Activated T-helper 1 cell treated with anti-CD3 and anti-CD28 coated beads, Interleukin-12 subunit alpha, Interleukin-12 subunit beta, Interleukin-2, Interleukin-4 antibody, amounts not matched to agents 30 ng/mL and 10 ng/mL and 1 ng/mL, durations not matched to agents 14 hours and 24 hours and 36 hours (primary cell): ENCODE measurements around the gene HSPA5. TPM values are rescaled to one million over a fixed set of nuclear protein-coding genes. Genes with fewer than 3 reads are reported as not detected.
A peak's percentile ranks its signal among the peaks of the same experiment; 100 is the strongest.
"Not testable (repeated sequence)": the region's sequence is repeated elsewhere in the genome, so short reads cannot be mapped to it uniquely, and the experiment has no call there.

Source experiments
- DNase-seq: peaks from one replicate; pipeline ENCODE4 v3.0.0; 2021; ENCODE audit warnings: low spot score
- H3K27ac Mint-ChIP-seq: one replicate; pipeline ENCODE4 v1.8.0; 2021; ENCODE audit warnings: mild to moderate bottlenecking, mixed read lengths
- H3K27me3 Mint-ChIP-seq: one replicate; pipeline ENCODE4 v1.8.0; 2022; ENCODE audit warnings: mild to moderate bottlenecking, moderate library complexity, mixed read lengths; ENCODE audit not compliant: insufficient read depth
- H3K36me3 Mint-ChIP-seq: one replicate; pipeline ENCODE4 v1.8.0; 2021; ENCODE audit warnings: low read depth, mixed read lengths
- H3K4me1 Mint-ChIP-seq: one replicate; pipeline ENCODE4 v1.8.0; 2021; ENCODE audit warnings: low read depth, mixed read lengths
- H3K4me3 Mint-ChIP-seq: one replicate; pipeline ENCODE4 v1.8.0; 2021; ENCODE audit warnings: mild to moderate bottlenecking, moderate library complexity, mixed read lengths
- H3K9me3 Mint-ChIP-seq: one replicate; pipeline ENCODE4 v1.8.0; 2021; ENCODE audit warnings: mixed read lengths
- intact Hi-C: fragments of 100-400 bp; cut with micrococcal nuclease; formaldehyde crosslinking; loops from one replicate; pipeline ENCODE4 v1.15.1; 2024
- total RNA-seq: library from RNA; stranded (reverse); gene quantifications from 2 replicates; pipeline ENCODE4 v1.2.3, GENCODE V29; 2022

HSPA5 gene
- total RNA-seq, 1 donor from 2014 or later: 242 TPM

- Mint-ChIP-seq H3K27me3 (no peaks in the 10 kb centered on the region), H3K4me1 (peaks cover 47% of the 10 kb centered on the region), H3K4me3 (peak overlapping the region; percentile 96), H3K36me3 (peaks cover 61% of the 10 kb centered on the region), H3K27ac (peak overlapping the region; percentile 72), H3K9me3 (no peaks in the 10 kb centered on the region)
- intact Hi-C loops: no loop called here
- DNase-seq: no peak
Measured at GRCh38 chr9:125238915-125239446, 2.2 kb downstream of the HSPA5 start.

- Mint-ChIP-seq H3K4me3 (peak overlapping the region; percentile 96), H3K36me3 (peaks cover 66% of the 10 kb centered on the region), H3K4me1 (peaks cover 47% of the 10 kb centered on the region), H3K9me3 (no peaks in the 10 kb centered on the region), H3K27ac (peak overlapping the region; percentile 72), H3K27me3 (no peaks in the 10 kb centered on the region)
- DNase-seq: no peak
- intact Hi-C loops: no loop called here
Measured at GRCh38 chr9:125238127-125238914, 2.8 kb downstream of the HSPA5 start.

- H3K9me3 Mint-ChIP-seq, intact Hi-C loops, DNase-seq, H3K27me3 Mint-ChIP-seq: not testable (repeated sequence)
- Mint-ChIP-seq H3K4me1 (peaks cover 43% of the 10 kb centered on the region), H3K36me3 (peaks cover 70% of the 10 kb centered on the region), H3K27ac (peak overlapping the region; percentile 37), H3K4me3 (peak overlapping the region; percentile 96)
Measured at GRCh38 chr9:125236520-125237159, 4.5 kb downstream of the HSPA5 start.

- H3K27ac Mint-ChIP-seq: peak overlapping the region; percentile 37
- peaks cover 43% of the 10 kb centered on the region for H3K4me1 Mint-ChIP-seq
Measured at GRCh38 chr9:125235804-125236519, 5.2 kb downstream of the HSPA5 start.

GRCh38 chr9:125234099-125234498, 7.0 kb downstream of the HSPA5 start:
- H3K27me3 Mint-ChIP-seq, H3K27ac Mint-ChIP-seq, DNase-seq, H3K9me3 Mint-ChIP-seq, H3K4me3 Mint-ChIP-seq, intact Hi-C loops: not testable (repeated sequence)
- peaks cover 40% of the 10 kb centered on the region for H3K4me1 Mint-ChIP-seq
- H3K36me3 Mint-ChIP-seq: peaks cover 50% of the 10 kb centered on the region

More at GRCh38 chr9:125235804-125236519, 5.2 kb downstream of the HSPA5 start:
- H3K9me3 Mint-ChIP-seq: no peaks in the 10 kb centered on the region
- H3K27me3 Mint-ChIP-seq: no peaks in the 10 kb centered on the region
- peaks cover 67% of the 10 kb centered on the region for H3K36me3 Mint-ChIP-seq
- H3K4me3 Mint-ChIP-seq: peak overlapping the region; percentile 96
- no peak for DNase-seq
- intact Hi-C loops: no loop called here

- Mint-ChIP-seq H3K36me3 (peaks cover 46% of the 10 kb centered on the region), H3K27me3 (no peaks in the 10 kb centered on the region), H3K4me3 (no peak overlapping the region), H3K27ac (no peak overlapping the region), H3K9me3 (no peaks in the 10 kb centered on the region), H3K4me1 (peaks cover 36% of the 10 kb centered on the region)
- intact Hi-C loops: no loop called here
- no peak for DNase-seq
Measured at GRCh38 chr9:125233678-125234077, 7.5 kb downstream of the HSPA5 start.

- H3K36me3 Mint-ChIP-seq: peaks cover 6% of the 10 kb centered on the region
- no peaks in the 10 kb centered on the region for H3K27me3 Mint-ChIP-seq
- H3K9me3 Mint-ChIP-seq: no peaks in the 10 kb centered on the region
- H3K4me3 Mint-ChIP-seq: no peak overlapping the region
- no peak for DNase-seq
- H3K4me1 Mint-ChIP-seq: no peaks in the 10 kb centered on the region
- no peak overlapping the region for H3K27ac Mint-ChIP-seq
- intact Hi-C loops: no loop called here
Measured at GRCh38 chr9:125227761-125228160, 13.4 kb downstream of the HSPA5 start.

GRCh38 chr9:125224858-125225257, 16.3 kb downstream of the HSPA5 start:
- peaks cover 12% of the 10 kb centered on the region for H3K36me3 Mint-ChIP-seq
- H3K4me3 Mint-ChIP-seq, intact Hi-C loops, DNase-seq, H3K27ac Mint-ChIP-seq, H3K9me3 Mint-ChIP-seq, H3K27me3 Mint-ChIP-seq, H3K4me1 Mint-ChIP-seq: not testable (repeated sequence)

- intact Hi-C loops: no loop called here
- Mint-ChIP-seq H3K27ac (peak overlapping the region; percentile 62), H3K4me3 (no peak overlapping the region), H3K36me3 (peaks cover 24% of the 10 kb centered on the region), H3K27me3 (no peaks in the 10 kb centered on the region), H3K4me1 (no peaks in the 10 kb centered on the region), H3K9me3 (no peaks in the 10 kb centered on the region)
- no peak for DNase-seq
Measured at GRCh38 chr9:125218621-125219020, 22.5 kb downstream of the HSPA5 start.

- peaks cover 19% of the 10 kb centered on the region for H3K36me3 Mint-ChIP-seq
- H3K4me3 Mint-ChIP-seq: no peak overlapping the region
- intact Hi-C loops: no loop called here
- H3K4me1 Mint-ChIP-seq: no peaks in the 10 kb centered on the region
- no peak for DNase-seq
- no peak overlapping the region for H3K27ac Mint-ChIP-seq
- no peaks in the 10 kb centered on the region for H3K27me3 Mint-ChIP-seq
- no peaks in the 10 kb centered on the region for H3K9me3 Mint-ChIP-seq
Measured at GRCh38 chr9:125214186-125214585, 27.0 kb downstream of the HSPA5 start.

- Mint-ChIP-seq H3K36me3 (peaks cover 34% of the 10 kb centered on the region), H3K27ac (peak overlapping the region; percentile 40), H3K4me1 (peaks cover 15% of the 10 kb centered on the region), H3K27me3 (no peaks in the 10 kb centered on the region), H3K9me3 (no peaks in the 10 kb centered on the region), H3K4me3 (no peak overlapping the region)
- intact Hi-C loops: no loop called here
- DNase-seq: no peak
Measured at GRCh38 chr9:125204477-125204876, 36.7 kb downstream of the HSPA5 start.

- Mint-ChIP-seq H3K27ac (no peak overlapping the region), H3K27me3 (no peaks in the 10 kb centered on the region), H3K4me1 (peaks cover 15% of the 10 kb centered on the region), H3K4me3 (no peak overlapping the region), H3K36me3 (peaks cover 28% of the 10 kb centered on the region), H3K9me3 (no peaks in the 10 kb centered on the region)
- intact Hi-C loops: no loop called here
- no peak for DNase-seq
Measured at GRCh38 chr9:125202846-125203618, 38.1 kb downstream of the HSPA5 start.
